SK-N-MC (cell line): ENCODE measurements around the gene DCUN1D5.

ENCODE experiments used
- EZH2 ChIP-seq: fragments of 200-600 bp; sonication (generic); IDR thresholded peaks from one replicate; pipeline ENCODE4 v1.6.1; 2017; ENCODE audit warnings: antibody characterized with exemption
- POLR2AphosphoS5 ChIP-seq: IDR thresholded peaks from 2 replicates; pipeline ENCODE4 v1.6.1; 2012; ENCODE audit warnings: mild to moderate bottlenecking, low read depth, low read length, borderline replicate concordance

- TF ChIP-seq POLR2AphosphoS5, result no peak
- no peak for TF ChIP-seq EZH2
These were observed 49.8 kb downstream of the DCUN1D5 start for GRCh38 chr11:103042161-103042560.
